IPS-20b (cell line): ENCODE results near the gene FAM114A2.
"Not testable (repeated sequence)": the region's sequence is repeated elsewhere in the genome, so short reads cannot be mapped to it uniquely, and the experiment has no call there.

ENCODE experiments used
- H3K27ac ChIP-seq: one replicate; pipeline ENCODE4 v1.5.1; 2013; ENCODE audit warnings: low read length
- H3K27me3 ChIP-seq: 2 replicates; pipeline ENCODE4 v1.6.1; 2013; ENCODE audit warnings: mild to moderate bottlenecking, low read length, inconsistent platforms; ENCODE audit not compliant: insufficient read depth
- H3K36me3 ChIP-seq: 2 replicates; pipeline ENCODE4 v1.6.1; 2013; ENCODE audit warnings: low read depth, mild to moderate bottlenecking, inconsistent platforms, low read length, moderate library complexity; ENCODE audit not compliant: insufficient read depth
- H3K4me1 ChIP-seq: 2 replicates; pipeline ENCODE4 v1.6.1; 2013; ENCODE audit warnings: mild to moderate bottlenecking, control low read depth, inconsistent platforms, low read length, moderate library complexity; ENCODE audit not compliant: insufficient read depth
- H3K4me3 ChIP-seq: 2 replicates; pipeline ENCODE4 v1.5.1; 2013; ENCODE audit warnings: mild to moderate bottlenecking, low read length, inconsistent platforms
- H3K9ac ChIP-seq: 2 replicates; pipeline ENCODE4 v1.6.1; 2013; ENCODE audit warnings: low read depth, mild to moderate bottlenecking, inconsistent platforms, low read length, moderate library complexity
- H3K9me3 ChIP-seq: 2 replicates; pipeline ENCODE4 v1.6.1; 2013; ENCODE audit warnings: mild to moderate bottlenecking, low read depth, low read length, inconsistent platforms; ENCODE audit not compliant: insufficient read depth

The FAM114A2 gene

DNA sequence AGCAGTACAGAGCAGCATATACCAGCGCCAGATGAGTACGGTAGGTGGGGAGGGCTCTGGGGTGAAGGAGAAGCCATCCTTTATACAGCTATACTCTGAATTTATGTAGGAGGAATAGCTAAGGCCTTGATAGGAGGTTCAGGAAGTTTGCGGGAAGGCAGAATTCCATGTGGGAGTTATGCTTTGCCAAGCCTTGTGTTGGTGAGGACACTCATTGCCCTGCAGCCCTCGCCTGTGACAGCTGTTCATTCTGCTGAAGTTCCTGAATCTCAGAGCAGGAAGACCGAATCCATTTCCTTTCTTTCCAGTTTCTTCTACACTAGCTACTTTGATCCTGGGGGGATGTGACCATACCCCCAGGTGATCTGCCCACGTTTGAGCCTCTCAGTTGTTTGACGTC lies 7.8 kb upstream of the FAM114A2 start:
- H3K27me3 ChIP-seq: no peaks in the 10 kb centered on the region
- peaks cover 10% of the 10 kb centered on the region; the same call in 1 of the 2 replicates for H3K36me3 ChIP-seq
- no peak overlapping the region for H3K9ac ChIP-seq
- no peak overlapping the region for H3K4me3 ChIP-seq
- no peaks in the 10 kb centered on the region for H3K4me1 ChIP-seq
- H3K27ac ChIP-seq: no peak overlapping the region
- H3K9me3 ChIP-seq: no peaks in the 10 kb centered on the region

DNA sequence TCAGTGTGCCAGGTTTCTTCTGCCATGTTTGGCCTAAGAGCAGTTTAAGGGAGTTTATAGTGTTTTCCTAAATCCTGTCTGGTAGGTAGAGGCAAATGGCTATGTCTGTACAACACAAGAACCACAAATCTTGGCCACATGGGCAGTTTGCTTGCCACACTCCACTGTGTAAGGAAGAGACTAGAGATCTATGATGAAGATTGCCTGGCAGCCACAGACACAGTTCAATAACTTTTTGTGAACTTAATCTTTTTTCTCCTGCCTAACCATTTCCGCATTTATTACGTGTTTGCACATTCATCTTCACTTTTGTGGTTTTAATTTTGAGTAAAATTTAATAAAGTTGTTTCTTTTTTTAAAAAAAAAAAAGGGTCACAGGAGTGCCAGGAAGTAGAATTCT lies 5.9 kb upstream of the FAM114A2 start:
- no peaks in the 10 kb centered on the region for H3K9me3 ChIP-seq
- peaks cover 4% of the 10 kb centered on the region; the same call in 1 of the 2 replicates for H3K4me1 ChIP-seq
- no peak overlapping the region for H3K9ac ChIP-seq
- H3K27ac ChIP-seq: no peak overlapping the region
- no peak overlapping the region for H3K4me3 ChIP-seq
- H3K27me3 ChIP-seq: no peaks in the 10 kb centered on the region
- peaks cover under 1% of the 10 kb centered on the region; the same call in 1 of the 2 replicates for H3K36me3 ChIP-seq

DNA sequence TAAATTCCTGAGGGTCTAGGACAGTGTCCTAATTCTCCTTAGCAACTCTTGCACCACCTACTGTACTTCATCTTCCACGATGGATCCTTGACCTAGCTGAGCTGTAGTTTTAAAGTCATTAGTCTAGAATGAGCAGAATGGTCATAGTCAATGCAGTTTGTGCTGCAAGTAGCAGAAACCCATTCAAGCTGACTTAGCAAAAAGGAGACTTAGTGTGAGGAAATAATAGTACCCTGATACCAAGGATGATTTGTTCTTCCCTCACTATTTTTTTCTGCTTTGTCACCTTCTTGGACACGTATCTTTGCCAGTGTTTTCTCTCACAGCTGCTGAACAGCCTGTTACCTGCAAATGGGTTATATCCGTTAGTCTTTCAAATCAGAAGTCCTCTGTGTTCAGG lies 5.4 kb upstream of the FAM114A2 start:
- H3K27ac ChIP-seq: no peak overlapping the region
- H3K36me3 ChIP-seq: no peaks in the 10 kb centered on the region
- H3K9me3 ChIP-seq: no peaks in the 10 kb centered on the region
- no peak overlapping the region for H3K9ac ChIP-seq
- H3K4me1 ChIP-seq: peaks cover 4% of the 10 kb centered on the region; the same call in 1 of the 2 replicates
- H3K27me3 ChIP-seq: no peaks in the 10 kb centered on the region
- H3K4me3 ChIP-seq: no peak overlapping the region

DNA sequence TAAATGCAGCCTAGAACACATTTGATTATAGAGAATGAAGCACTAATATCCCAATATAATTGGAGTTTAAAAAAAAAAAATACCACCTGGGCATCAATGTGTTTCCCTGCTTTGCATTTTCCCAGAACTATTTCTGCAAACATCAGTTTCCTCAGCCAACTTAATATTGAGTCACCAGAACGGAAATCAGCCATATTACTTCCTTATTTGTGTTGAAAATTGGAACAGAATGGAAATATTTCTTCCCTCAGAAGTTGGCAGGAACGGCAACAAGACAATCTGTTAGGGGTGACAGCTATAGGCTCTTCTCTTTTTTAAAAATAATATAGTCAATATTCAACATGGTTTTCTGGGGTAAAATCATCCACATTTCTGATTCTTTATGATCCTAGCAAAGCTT lies 4.1 kb upstream of the FAM114A2 start:
- no peaks in the 10 kb centered on the region for H3K9me3 ChIP-seq
- no peak overlapping the region for H3K4me3 ChIP-seq
- no peaks in the 10 kb centered on the region for H3K27me3 ChIP-seq
- peaks cover 4% of the 10 kb centered on the region; the same call in 1 of the 2 replicates for H3K4me1 ChIP-seq
- no peak overlapping the region for H3K27ac ChIP-seq
- H3K36me3 ChIP-seq: no peaks in the 10 kb centered on the region
- H3K9ac ChIP-seq: no peak overlapping the region

DNA sequence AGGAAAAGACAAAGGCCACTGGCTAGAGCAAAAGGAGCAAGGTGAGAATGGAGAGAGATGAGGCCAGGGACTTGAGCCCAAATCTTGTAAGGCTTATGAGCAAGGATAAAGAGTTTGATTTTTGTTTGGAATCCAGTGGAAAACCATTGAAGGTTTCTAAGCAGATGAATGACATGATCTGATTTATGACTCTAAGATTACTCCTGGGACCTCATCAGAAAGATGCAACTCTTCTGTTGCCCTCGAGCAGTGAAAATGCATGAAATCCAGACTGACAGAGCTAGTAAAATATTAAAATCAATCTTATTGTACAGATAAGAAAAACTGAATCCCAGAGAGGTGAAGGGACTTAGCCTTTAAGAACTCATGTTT lies 734 bp upstream of the FAM114A2 start:
- Histone ChIP-seq H3K9me3 (no peaks in the 10 kb centered on the region), H3K36me3 (no peaks in the 10 kb centered on the region), H3K27me3 (no peaks in the 10 kb centered on the region), H3K4me3 (peak overlapping the region; percentile 96), H3K27ac (no peak overlapping the region), H3K9ac (peak overlapping the region; percentile 83), H3K4me1 (peaks cover 4% of the 10 kb centered on the region; the same call in 1 of the 2 replicates)

DNA sequence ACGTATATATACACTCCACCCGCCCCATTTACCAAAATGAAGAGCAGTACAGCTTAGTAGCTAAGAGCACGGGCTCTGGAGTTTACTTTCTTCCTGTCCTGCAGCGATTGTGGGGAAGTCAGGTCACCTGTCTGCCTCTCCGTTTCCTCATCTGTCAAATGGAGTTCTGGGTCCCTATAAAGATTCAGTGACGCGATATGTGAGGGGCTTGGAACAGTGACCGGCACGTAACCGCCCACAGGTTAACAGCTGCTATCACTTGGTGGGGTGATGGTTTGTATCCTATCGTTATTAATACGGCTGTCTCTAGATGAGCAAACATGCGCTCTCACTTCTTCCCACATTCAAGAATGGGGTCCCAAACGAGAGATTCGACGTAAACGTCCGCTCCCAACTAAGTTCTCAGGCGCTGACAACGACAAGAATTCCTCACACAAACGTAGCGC lies 426 bp downstream of the FAM114A2 start:
- no peak overlapping the region for H3K27ac ChIP-seq
- H3K4me3 ChIP-seq: peak overlapping the region; percentile 96
- H3K9ac ChIP-seq: peak overlapping the region; percentile 83; the same call in 1 of the 2 replicates
- no peaks in the 10 kb centered on the region for H3K36me3 ChIP-seq
- no peaks in the 10 kb centered on the region for H3K9me3 ChIP-seq
- H3K27me3 ChIP-seq: no peaks in the 10 kb centered on the region
- H3K4me1 ChIP-seq: peaks cover 4% of the 10 kb centered on the region; the same call in 1 of the 2 replicates

DNA sequence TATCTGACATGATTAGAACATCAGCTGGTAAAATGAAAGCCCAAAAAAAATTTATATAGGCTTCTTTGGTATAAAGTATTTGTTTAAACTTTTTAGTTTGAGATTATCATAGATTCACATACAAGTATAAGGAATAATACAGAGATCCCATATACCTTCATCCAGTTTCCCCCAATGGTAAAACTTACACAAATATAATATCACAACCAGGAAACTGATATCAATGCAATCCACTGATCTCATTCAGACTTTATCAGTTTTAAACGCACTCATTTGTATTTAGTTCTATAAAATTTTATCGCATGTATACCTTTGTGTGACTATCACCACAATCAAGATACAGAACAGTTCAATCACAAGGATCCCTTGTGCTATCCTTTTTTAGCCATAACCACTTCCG lies 3.8 kb downstream of the FAM114A2 start:
- Histone ChIP-seq H3K4me3 (no peak overlapping the region), H3K27me3 (no peaks in the 10 kb centered on the region), H3K9ac (no peak overlapping the region), H3K4me1 (peaks cover 4% of the 10 kb centered on the region; the same call in 1 of the 2 replicates), H3K36me3 (no peaks in the 10 kb centered on the region), H3K27ac (no peak overlapping the region), H3K9me3 (no peaks in the 10 kb centered on the region)

DNA sequence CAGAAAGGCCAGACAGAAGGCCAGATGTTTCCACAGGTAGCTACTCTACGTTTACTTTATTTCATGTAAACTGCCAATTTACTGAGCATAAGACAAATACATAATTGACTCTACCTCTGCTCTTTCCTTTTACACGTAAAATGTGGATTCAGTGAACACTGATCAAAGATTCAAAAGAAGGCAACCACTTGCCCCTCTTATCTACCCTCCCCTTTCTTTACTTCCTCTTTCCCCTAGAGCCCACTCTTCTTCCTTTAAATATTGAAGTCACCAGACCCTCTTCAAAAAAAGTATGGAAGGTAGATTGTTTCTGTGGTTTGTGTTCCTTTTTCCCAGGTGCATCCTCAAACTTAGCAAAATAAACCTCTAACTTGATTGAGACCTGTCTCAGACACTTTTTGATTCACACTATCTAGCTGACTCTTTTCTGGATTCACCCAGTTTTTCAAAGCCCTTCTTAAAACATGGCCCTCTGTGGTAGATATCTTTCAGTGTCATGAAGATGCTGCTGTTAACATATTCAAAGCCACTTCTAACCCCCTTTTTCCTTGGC lies 6.7 kb downstream of the FAM114A2 start:
- no peak overlapping the region for H3K27ac ChIP-seq
- no peaks in the 10 kb centered on the region for H3K4me1 ChIP-seq
- no peaks in the 10 kb centered on the region for H3K9me3 ChIP-seq
- no peaks in the 10 kb centered on the region for H3K36me3 ChIP-seq
- H3K27me3 ChIP-seq: no peaks in the 10 kb centered on the region
- H3K9ac ChIP-seq: no peak overlapping the region
- H3K4me3 ChIP-seq: no peak overlapping the region

DNA sequence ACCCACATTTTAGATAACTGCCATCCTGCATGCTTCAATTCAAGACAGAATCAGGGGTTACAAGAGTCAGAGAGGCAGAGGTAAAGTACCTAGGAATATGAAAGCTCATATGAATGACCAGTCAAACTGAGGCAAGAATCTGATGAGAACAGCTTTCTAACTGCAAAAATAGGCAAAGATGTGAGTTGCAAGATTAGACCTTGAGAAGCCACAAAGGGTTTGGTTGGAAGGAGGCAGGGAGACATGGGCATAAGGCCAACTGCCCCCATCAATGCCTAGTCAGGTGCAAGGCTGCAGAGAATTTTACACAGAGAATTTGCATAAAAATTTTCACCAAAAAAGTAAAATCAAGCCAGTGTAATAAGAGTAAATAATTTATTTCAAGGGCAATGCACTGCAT lies 12.8 kb downstream of the FAM114A2 start:
- no peak overlapping the region for H3K9ac ChIP-seq
- H3K4me3 ChIP-seq: no peak overlapping the region
- 0 out of 2 replicates have a peak, but pooled peaks cover 9% of the 10 kb centered on the region for H3K36me3 ChIP-seq
- H3K9me3 ChIP-seq: no peaks in the 10 kb centered on the region
- H3K27ac ChIP-seq: no peak overlapping the region
- H3K4me1 ChIP-seq: no peaks in the 10 kb centered on the region
- H3K27me3 ChIP-seq: no peaks in the 10 kb centered on the region

DNA sequence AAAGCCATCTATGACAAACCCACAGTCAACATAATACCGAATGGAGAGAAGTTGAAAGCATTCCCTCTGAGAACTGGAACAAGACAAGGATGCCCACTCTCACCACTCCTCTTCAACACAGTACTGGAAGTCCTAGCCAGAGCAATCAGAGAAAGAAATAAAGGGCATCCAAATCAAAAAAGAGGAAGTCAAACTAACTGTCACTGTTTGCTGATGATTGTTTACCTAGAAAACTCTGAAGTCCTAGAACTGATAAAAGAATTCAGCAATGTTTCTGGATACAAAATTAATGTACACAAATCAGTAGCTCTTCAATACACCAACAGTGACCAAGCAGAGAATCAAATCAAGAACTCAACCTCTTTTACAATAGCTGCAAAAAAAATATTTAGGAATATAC lies 19.8 kb downstream of the FAM114A2 start:
- H3K27ac ChIP-seq, H3K27me3 ChIP-seq, H3K4me3 ChIP-seq, H3K4me1 ChIP-seq, H3K9me3 ChIP-seq, H3K36me3 ChIP-seq, H3K9ac ChIP-seq: not testable (repeated sequence)

DNA sequence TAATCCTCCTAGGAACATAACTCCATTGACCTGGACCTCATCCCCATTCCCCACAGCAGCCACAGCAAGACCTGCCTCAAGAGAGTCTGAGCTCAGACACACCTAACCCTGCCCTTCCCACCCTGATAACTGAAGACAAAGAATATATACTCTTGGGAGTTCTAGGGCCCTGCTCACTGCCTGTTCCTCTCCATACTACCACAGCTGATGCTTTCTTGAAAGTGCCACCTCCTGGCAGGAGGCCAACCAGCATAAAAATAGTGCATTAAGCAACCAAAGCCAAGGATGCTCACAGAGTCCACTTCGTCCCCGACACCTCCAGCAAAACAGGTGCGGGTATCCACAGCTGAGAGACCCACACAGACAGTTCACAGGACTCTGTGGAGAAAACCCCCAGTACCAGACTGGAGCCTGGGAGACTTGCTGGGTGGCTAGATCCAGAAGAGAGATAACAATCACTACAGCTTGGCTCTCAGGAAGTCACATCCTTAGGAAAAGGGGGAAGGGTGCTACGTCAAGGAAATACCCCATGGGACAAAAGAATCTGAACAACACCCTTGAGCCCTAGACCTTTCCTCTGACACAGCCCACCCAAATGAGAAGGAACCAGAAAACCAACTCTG lies 23.5 kb downstream of the FAM114A2 start:
- Histone ChIP-seq H3K4me1 (no peaks in the 10 kb centered on the region), H3K36me3 (no peaks in the 10 kb centered on the region), H3K27ac (no peak overlapping the region), H3K4me3 (no peak overlapping the region), H3K9me3 (no peaks in the 10 kb centered on the region), H3K9ac (no peak overlapping the region), H3K27me3 (no peaks in the 10 kb centered on the region)

DNA sequence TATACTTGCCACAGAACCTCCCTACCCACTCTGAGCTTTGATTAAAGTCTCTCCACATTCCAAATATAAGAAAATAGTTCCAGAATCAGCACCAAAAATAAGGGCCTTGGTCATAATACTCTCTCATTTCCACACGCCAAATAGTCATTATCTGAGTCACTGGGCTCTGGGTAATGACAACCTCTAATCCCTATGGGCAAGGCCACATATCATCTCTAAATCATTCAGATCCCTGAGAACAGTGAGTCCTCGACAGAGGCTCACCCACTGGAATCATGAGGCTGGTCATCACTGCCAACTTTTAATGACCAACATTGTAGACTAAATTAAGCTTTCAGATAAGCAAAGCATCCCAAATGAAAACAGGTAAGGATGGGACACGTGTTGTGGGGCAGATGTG lies 28.1 kb downstream of the FAM114A2 start:
- H3K9me3 ChIP-seq: no peaks in the 10 kb centered on the region
- no peaks in the 10 kb centered on the region for H3K36me3 ChIP-seq
- no peaks in the 10 kb centered on the region for H3K4me1 ChIP-seq
- no peak overlapping the region for H3K9ac ChIP-seq
- H3K4me3 ChIP-seq: no peak overlapping the region
- no peaks in the 10 kb centered on the region for H3K27me3 ChIP-seq
- no peak overlapping the region for H3K27ac ChIP-seq
